ENCODE measurements around the gene ZBTB7C. TPM values are rescaled to one million over a fixed set of nuclear protein-coding genes. Genes with fewer than 3 reads are reported as not detected.

Gene ZBTB7C
- total RNA-seq, 1 experiment from 2014 or later = not detected

DNA sequence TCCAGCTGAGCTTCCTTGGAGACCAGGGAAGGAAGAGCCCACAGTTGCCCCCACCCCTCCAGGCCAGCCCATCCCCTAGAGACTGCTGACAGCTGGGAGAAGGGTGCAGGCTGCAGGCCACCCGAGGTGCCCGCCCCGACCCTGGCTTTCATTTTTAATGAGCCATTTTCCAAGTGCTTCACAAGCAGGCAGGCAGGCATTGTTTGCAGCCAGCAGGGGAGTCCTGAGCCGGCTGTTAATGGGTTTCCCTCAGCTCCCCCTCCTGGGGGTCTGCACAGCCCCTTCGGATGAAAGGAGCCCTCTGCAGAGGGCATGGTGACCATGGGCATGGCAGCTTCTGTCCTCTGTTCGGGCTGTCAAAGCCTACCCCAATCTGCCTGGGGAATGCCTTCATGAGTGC is 94.5 kb downstream of the ZBTB7C start:
- no peaks in the 10 kb centered on the region for H3K36me3 Mint-ChIP-seq (ENCODE audit: insufficient read depth, unreplicated experiment)
- BruUV-seq (replicated peaks) = no TSS peak
- H3K4me1 Mint-ChIP-seq (ENCODE audit: low read depth, unreplicated experiment) = no peaks in the 10 kb centered on the region
- no peak for DNase-seq
- TF ChIP-seq CTCF (IDR thresholded peaks at IDR 0.05; ENCODE audit: unreplicated experiment) = no peak
- intact Hi-C loops (cut with micrococcal nuclease; ENCODE audit: unreplicated experiment) = no loop called here
- H3K27ac Mint-ChIP-seq (ENCODE audit: unreplicated experiment) = no peak overlapping the region
- H3K27me3 Mint-ChIP-seq (ENCODE audit: unreplicated experiment) = peaks cover 61% of the 10 kb centered on the region
- no peaks in the 10 kb centered on the region for H3K9me3 Mint-ChIP-seq (ENCODE audit: low read depth, unreplicated experiment)
- H3K4me3 Mint-ChIP-seq (ENCODE audit: low read depth, unreplicated experiment) = no peak overlapping the region
- CTCF ChIA-PET = no interaction called here

DNA sequence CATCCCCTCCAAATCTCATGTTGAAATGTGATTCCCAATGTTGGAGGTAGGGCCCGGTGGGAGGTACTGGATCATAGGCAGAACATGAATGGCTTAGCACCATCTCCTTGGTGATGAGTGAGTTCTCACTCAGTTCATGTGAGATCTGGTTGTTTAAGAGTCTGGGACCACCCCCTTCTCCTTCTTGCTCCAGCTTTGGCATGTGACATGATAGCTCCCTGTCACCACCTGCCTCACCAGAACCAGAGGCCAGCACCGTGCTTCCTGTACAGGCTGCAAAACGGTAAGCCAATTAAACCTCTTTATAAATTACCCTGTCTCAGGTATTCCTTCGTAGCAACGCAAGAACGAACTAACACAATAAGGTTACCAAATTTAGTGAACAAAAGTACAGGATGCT is 95.4 kb downstream of the ZBTB7C start:
- CTCF ChIA-PET = no interaction called here
- Mint-ChIP-seq H3K36me3 (ENCODE audit: insufficient read depth, unreplicated experiment) (no peaks in the 10 kb centered on the region), H3K9me3 (ENCODE audit: low read depth, unreplicated experiment) (no peaks in the 10 kb centered on the region), H3K27me3 (ENCODE audit: unreplicated experiment) (peaks cover 61% of the 10 kb centered on the region), H3K27ac (ENCODE audit: unreplicated experiment) (no peak overlapping the region), H3K4me1 (ENCODE audit: low read depth, unreplicated experiment) (no peaks in the 10 kb centered on the region), H3K4me3 (ENCODE audit: low read depth, unreplicated experiment) (no peak overlapping the region)
- BruUV-seq (replicated peaks) = no TSS peak
- intact Hi-C loops (cut with micrococcal nuclease; ENCODE audit: unreplicated experiment) = no loop called here
- TF ChIP-seq CTCF (IDR thresholded peaks at IDR 0.05; ENCODE audit: unreplicated experiment) = no peak
- DNase-seq = no peak

DNA sequence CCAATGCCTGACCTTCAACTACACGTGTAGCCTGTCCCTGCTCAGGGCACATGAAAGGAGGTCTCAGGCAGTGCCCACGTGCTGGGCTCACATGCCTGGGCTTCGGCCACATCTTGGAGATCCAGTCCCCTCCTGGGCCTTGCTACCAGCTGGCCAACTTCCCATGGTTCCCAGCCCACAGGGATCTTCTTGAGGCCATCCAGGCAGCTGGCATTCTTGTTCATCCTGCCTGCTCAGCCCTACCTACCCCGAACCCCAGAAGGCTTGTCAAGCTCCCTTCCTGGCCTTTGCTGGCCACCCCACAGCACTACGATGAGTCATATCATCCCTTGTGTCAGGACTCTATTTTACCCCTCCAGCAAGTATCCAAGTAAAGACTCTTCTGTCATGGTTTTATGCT is 97.1 kb downstream of the ZBTB7C start:
- H3K4me3 Mint-ChIP-seq (ENCODE audit: low read depth, unreplicated experiment) = no peak overlapping the region
- peaks cover 8% of the 10 kb centered on the region for H3K4me1 Mint-ChIP-seq (ENCODE audit: low read depth, unreplicated experiment)
- TF ChIP-seq CTCF (IDR thresholded peaks at IDR 0.05; ENCODE audit: unreplicated experiment) = no peak
- H3K27ac Mint-ChIP-seq (ENCODE audit: unreplicated experiment) = no peak overlapping the region
- CTCF ChIA-PET = no interaction called here
- intact Hi-C loops (cut with micrococcal nuclease; ENCODE audit: unreplicated experiment) = no loop called here
- no peak for DNase-seq
- BruUV-seq (replicated peaks) = no TSS peak
- peaks cover 6% of the 10 kb centered on the region for H3K36me3 Mint-ChIP-seq (ENCODE audit: insufficient read depth, unreplicated experiment)
- H3K9me3 Mint-ChIP-seq (ENCODE audit: low read depth, unreplicated experiment) = no peaks in the 10 kb centered on the region
- peaks cover 61% of the 10 kb centered on the region for H3K27me3 Mint-ChIP-seq (ENCODE audit: unreplicated experiment)

GRCh38 chr18:48310999-48311398 is 98.2 kb downstream of the ZBTB7C start:
- no peaks in the 10 kb centered on the region for H3K9me3 Mint-ChIP-seq (ENCODE audit: low read depth, unreplicated experiment)
- no peak overlapping the region for H3K4me3 Mint-ChIP-seq (ENCODE audit: low read depth, unreplicated experiment)
- no peak for TF ChIP-seq CTCF (IDR thresholded peaks at IDR 0.05; ENCODE audit: unreplicated experiment)
- CTCF ChIA-PET = no interaction called here
- peaks cover 55% of the 10 kb centered on the region for H3K27me3 Mint-ChIP-seq (ENCODE audit: unreplicated experiment)
- no peak for DNase-seq
- intact Hi-C loops (cut with micrococcal nuclease; ENCODE audit: unreplicated experiment) = no loop called here
- H3K36me3 Mint-ChIP-seq (ENCODE audit: insufficient read depth, unreplicated experiment) = peaks cover 6% of the 10 kb centered on the region
- H3K27ac Mint-ChIP-seq (ENCODE audit: unreplicated experiment) = no peak overlapping the region
- H3K4me1 Mint-ChIP-seq (ENCODE audit: low read depth, unreplicated experiment) = peaks cover 8% of the 10 kb centered on the region
- BruUV-seq (replicated peaks) = no TSS peak

All from Calu3 (cell line).